Endothelial cell of umbilical vein (primary cell): ENCODE data around the gene SMNDC1. TPM values are rescaled to one million over a fixed set of nuclear protein-coding genes. Genes with fewer than 3 reads are reported as not detected.
A peak's percentile ranks its signal among the peaks of the same experiment; 100 is the strongest.

ENCODE experiments used
- BruUV-seq: library from RNA; stranded (reverse); fragments of 400-500 nt; replicated peaks from 2 replicates; lab custom pipeline; 2021; lab: Mats Ljungman, UMichigan
- CTCF ChIA-PET: fragments of 300-600, 350-600 bp; sonication (Branson Sonifier 250); formaldehyde crosslinking; loops from one replicate; lab custom pipeline; 2021; ENCODE audit warnings: antibody characterized with exemption, inconsistent platforms; lab: Charles Lee
- POLR2A ChIA-PET: fragments of 300-600, 350-600 bp; sonication (Branson Sonifier 250); formaldehyde crosslinking; loops from one replicate; lab custom pipeline; 2021; ENCODE audit warnings: antibody characterized with exemption, inconsistent platforms; lab: Charles Lee
- DNase-seq: peaks from one replicate; pipeline ENCODE4 v3.0.0-alpha.2; 2011; ENCODE audit warnings: low read depth, low spot score
- FAIRE-seq: peaks from 2 replicates; lab custom pipeline; 2011; peaks lifted over from hg19 to GRCh38; lab: Jason Lieb, UNC
- H2AFZ ChIP-seq: 2 replicates; pipeline ENCODE4 v1.6.0; 2012; ENCODE audit warnings: low read depth, low read length, control low read depth, inconsistent platforms
- H3K27ac ChIP-seq: 2 replicates; pipeline ENCODE4 v1.5.1; 2011; ENCODE audit warnings: low read depth, mild to moderate bottlenecking, control low read depth, low read length, moderate library complexity; ENCODE audit not compliant: insufficient read depth
- H3K27me3 ChIP-seq, 2 experiments: 2 replicates each; pipeline versions ENCODE4 v1.6.0 to v1.6.1; 2011; ENCODE audit warnings: low read length in 2 of 2, mixed read lengths in 1 of 2; ENCODE audit not compliant: control insufficient read depth in 2 of 2, insufficient read depth in 2 of 2
- H3K36me3 ChIP-seq, 2 experiments: 2 replicates in 1 of 2; 3 replicates in 1 of 2; pipeline ENCODE4 v1.5.1; 2011; ENCODE audit warnings: low read length in 2 of 2, mild to moderate bottlenecking in 1 of 2, moderate library complexity in 1 of 2; ENCODE audit not compliant: control insufficient read depth in 2 of 2, insufficient read depth in 2 of 2; ENCODE audit errors: extremely low read depth in 1 of 2
- H3K4me1 ChIP-seq: 3 replicates; pipeline ENCODE4 v1.5.1; 2011; ENCODE audit warnings: mild to moderate bottlenecking, low read length; ENCODE audit not compliant: control insufficient read depth, insufficient read depth; ENCODE audit errors: extremely low read depth
- H3K4me2 ChIP-seq: 2 replicates; pipeline ENCODE4 v1.6.1; 2011; ENCODE audit warnings: low read length, control low read depth, mixed read lengths; ENCODE audit not compliant: insufficient read depth
- H3K4me3 ChIP-seq, 3 experiments: fragments of 200-600 bp in 1 of 3; sonication (generic), shearing (Covaris generic) in 1 of 3; replicated peaks in 1 of 3; 2 replicates each; pipeline ENCODE4 v1.5.1; 2011 to 2016; ENCODE audit warnings: control low read depth in 3 of 3, low read length in 3 of 3, mild to moderate bottlenecking in 2 of 3, inconsistent platforms in 1 of 3, low read depth in 1 of 3, moderate library complexity in 1 of 3; ENCODE audit not compliant: insufficient read depth in 1 of 3
- H3K79me2 ChIP-seq: 2 replicates; pipeline ENCODE4 v1.6.0; 2012; ENCODE audit warnings: low read length, inconsistent platforms; ENCODE audit not compliant: control insufficient read depth, insufficient read depth
- H3K9ac ChIP-seq: replicated peaks from 2 replicates; pipeline ENCODE3; 2011; ENCODE audit warnings: low read length, control low read depth; ENCODE audit not compliant: insufficient read depth; ENCODE audit errors: extremely low read depth
- H3K9me1 ChIP-seq: replicated peaks from 3 replicates; pipeline ENCODE4 v1.6.0; 2011; ENCODE audit warnings: mild to moderate bottlenecking, low read length; ENCODE audit not compliant: control insufficient read depth, insufficient read depth; ENCODE audit errors: extremely low read depth
- H3K9me3 ChIP-seq: replicated peaks from 2 replicates; pipeline ENCODE4 v1.5.1; 2012; ENCODE audit warnings: low read length, inconsistent platforms; ENCODE audit not compliant: control insufficient read depth, insufficient read depth
- H4K20me1 ChIP-seq: replicated peaks from 2 replicates; pipeline ENCODE3; 2011; ENCODE audit warnings: mild to moderate bottlenecking, low read length; ENCODE audit not compliant: control insufficient read depth, insufficient read depth; ENCODE audit errors: extremely low read depth
- CTCF ChIP-seq, 2 donors: IDR thresholded peaks; 1 replicate in 1 of 2; 2 replicates in 1 of 2; pipeline ENCODE4 v1.5.1; 2011; ENCODE audit warnings: low read length in 2 of 2, mild to moderate bottlenecking in 2 of 2, moderate library complexity in 2 of 2, control low read depth in 1 of 2, inconsistent platforms in 1 of 2, low read depth in 1 of 2; ENCODE audit not compliant: insufficient read depth in 1 of 2; ENCODE audit errors: extremely low read depth in 1 of 2
- EZH2 ChIP-seq: IDR thresholded peaks from 2 replicates; pipeline ENCODE4 v1.6.1; 2012; ENCODE audit warnings: borderline replicate concordance, low read depth, mild to moderate bottlenecking, moderate library complexity, low read length, inconsistent platforms; ENCODE audit not compliant: severe bottlenecking
- FOS ChIP-seq: IDR thresholded peaks from 2 replicates; pipeline ENCODE4 v1.6.1; 2011; ENCODE audit warnings: mild to moderate bottlenecking, low read length, moderate library complexity, borderline replicate concordance; ENCODE audit not compliant: insufficient read depth
- GATA2 ChIP-seq: IDR thresholded peaks from 2 replicates; pipeline ENCODE4 v1.7.0; 2011; ENCODE audit warnings: low read depth, mild to moderate bottlenecking, moderate library complexity, mixed read lengths, low read length; ENCODE audit not compliant: insufficient read length, insufficient read depth
- JUN ChIP-seq: IDR thresholded peaks from 2 replicates; pipeline ENCODE4 v1.6.1; 2011; ENCODE audit warnings: borderline replicate concordance, low read depth; ENCODE audit not compliant: insufficient read length, insufficient read depth
- MYC ChIP-seq: IDR thresholded peaks from one replicate; pipeline ENCODE4 v1.6.1; 2011; ENCODE audit warnings: mild to moderate bottlenecking, low read depth, low read length
- POLR2A ChIP-seq: IDR thresholded peaks from 2 replicates; pipeline ENCODE4 v1.6.1; 2012; ENCODE audit warnings: low read depth, mild to moderate bottlenecking, control low read depth, low read length
- POLR2AphosphoS5 ChIP-seq: IDR thresholded peaks from 2 replicates; pipeline ENCODE4 v1.6.1; 2012; ENCODE audit warnings: low read depth, mild to moderate bottlenecking, control low read depth, low read length, moderate library complexity; ENCODE audit not compliant: insufficient read depth
- dilution Hi-C: fragments of 300-500 bp; cut with MboI; formaldehyde crosslinking; loops from one replicate; pipeline ENCODE4 v1.15.0; 2019; ENCODE audit warnings: low sequenced_read_pairs; ENCODE audit not compliant: extremely low pct_ligation_motif_present
- intact Hi-C: fragments of 100-400 bp; cut with micrococcal nuclease; formaldehyde crosslinking; loops from one replicate; pipeline ENCODE4 v1.10.0; 2022
- polyA plus RNA-seq, 4 experiments: library from polyadenylated mRNA; depleted of rRNA in 3 of 4; stranded (reverse) in 3 of 4; unstranded in 1 of 4; fragments of >200 nt; gene quantifications; 2 replicates each; pipeline versions ENCODE4 v1.2.1 to v1.2.3, GENCODE V29; 2011 to 2012; ENCODE audit warnings: missing spikeins in 1 of 4
- total RNA-seq: library from RNA; stranded (reverse); gene quantifications from 2 replicates; pipeline ENCODE4 v1.2.3, GENCODE V29; 2021
- TF ChIP-seq, protein P1 (sequence below): IDR thresholded peaks from 2 replicates; pipeline ENCODE4 v1.6.1; 2011; ENCODE audit not compliant: insufficient read depth, insufficient read length

The SMNDC1 gene
- total and polyA plus RNA-seq, 2 donors (not counting 3 experiments of a cell fraction or from before 2014, with no cell fraction given), result 7.1 to 39.3 TPM

DNA sequence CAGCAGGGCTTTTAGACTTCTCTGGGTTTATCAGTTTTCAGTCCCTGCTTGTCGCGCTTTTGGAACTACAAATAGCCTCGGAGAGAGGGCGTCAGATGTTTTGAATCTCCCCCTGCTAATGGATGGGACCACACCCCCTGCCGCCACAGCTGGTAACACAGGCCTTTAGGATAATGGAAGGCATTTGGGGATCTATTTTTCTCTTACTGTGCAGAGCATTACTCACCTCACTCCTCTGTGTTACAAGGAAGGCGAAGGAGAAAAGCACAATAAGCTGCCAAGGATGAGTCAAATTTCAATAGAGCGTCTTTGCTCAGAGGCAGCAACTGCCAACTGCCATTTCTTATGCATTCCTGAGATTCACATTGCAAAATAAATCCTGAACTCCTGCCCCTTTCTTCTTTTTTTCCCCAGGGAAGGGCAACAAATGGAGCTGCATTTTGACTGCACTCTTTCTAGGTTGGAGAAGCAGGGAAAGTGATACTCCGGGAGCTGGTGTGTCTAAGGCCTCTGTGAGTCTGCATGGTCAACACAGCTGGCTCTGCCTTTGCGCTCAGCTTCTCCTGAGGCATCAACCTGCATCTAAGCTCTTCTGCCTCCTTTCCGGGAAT is 31.5 kb upstream of the SMNDC1 start:
- no peak overlapping the region for H3K27ac ChIP-seq
- no TSS peak for BruUV-seq
- H3K9me1 ChIP-seq, result no peaks in the 10 kb centered on the region
- dilution Hi-C loops, result no loop called here
- no peaks in the 10 kb centered on the region for H3K9me3 ChIP-seq
- H3K4me3 ChIP-seq, result no peak overlapping the region
- peak overlapping the region; percentile 34 for H2AFZ ChIP-seq
- DNase-seq, result peak; percentile 26
- no peak overlapping the region for H3K9ac ChIP-seq
- FAIRE-seq, result peak; percentile 68
- H3K36me3 ChIP-seq, result no peaks in the 10 kb centered on the region
- no peaks in the 10 kb centered on the region for H3K79me2 ChIP-seq
- H4K20me1 ChIP-seq, result no peaks in the 10 kb centered on the region
- TF ChIP-seq FOS, result peak; percentile 48
- TF ChIP-seq CTCF (IDR thresholded peaks at IDR 0.05; ENCODE audit: extremely low read depth in 1 of 2, insufficient read depth in 1 of 2, low read depth in 1 of 2, low read length in 2 of 2), result no peak
- ChIA-PET POLR2A (no interaction called here), CTCF (interaction anchor here (0.8 to 1.8 kb wide), 9 partner anchors 10 to 164 kb away, joined by 3 to 10 read pairs (median 4); no protein-coding TSS in a partner anchor)
- no peaks in the 10 kb centered on the region for H3K27me3 ChIP-seq
- peaks cover 8% of the 10 kb centered on the region for H3K4me1 ChIP-seq
- no peak overlapping the region for H3K4me2 ChIP-seq
- intact Hi-C loops, result no loop called here

DNA sequence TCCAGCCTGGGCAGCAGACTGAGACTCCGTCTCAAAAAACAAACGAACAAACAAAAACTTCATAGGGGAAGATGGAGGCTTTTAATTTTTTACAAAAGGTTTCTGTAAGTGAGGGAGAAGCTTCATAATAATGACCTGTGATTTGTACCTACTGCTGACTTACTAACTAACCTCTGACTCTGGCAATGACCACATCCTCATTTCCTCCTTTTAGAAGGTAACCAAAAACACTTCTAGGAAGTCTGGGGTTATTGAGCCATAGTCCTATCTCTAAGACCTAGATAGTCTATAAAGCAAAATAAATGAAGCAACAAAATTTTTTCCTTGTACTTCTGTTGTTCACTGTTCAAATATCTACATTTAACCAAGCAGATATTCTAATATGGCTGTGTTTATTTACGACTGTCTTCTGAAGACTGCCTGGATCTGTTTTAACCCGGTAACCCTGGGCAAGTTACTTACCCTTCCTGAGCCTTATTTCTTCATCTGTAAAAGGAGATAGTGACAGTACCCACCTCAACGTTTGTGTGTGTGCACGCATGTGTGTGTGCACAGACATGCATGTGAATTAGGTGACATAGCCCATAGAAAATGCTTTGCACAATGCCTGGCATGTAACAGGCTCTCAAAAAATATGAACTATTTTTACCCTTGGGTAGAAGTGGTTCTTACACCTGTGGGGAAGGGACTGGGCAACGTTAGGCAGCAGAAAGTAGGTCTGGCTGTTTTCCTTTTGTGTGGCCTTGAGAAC is 30.8 kb upstream of the SMNDC1 start:
- intact Hi-C loops, result no loop called here
- H3K36me3 ChIP-seq, result no peaks in the 10 kb centered on the region
- ChIA-PET POLR2A (no interaction called here), CTCF (interaction anchor here (0.8 to 3.3 kb wide), 8 partner anchors 9 to 163 kb away, joined by 3 to 24 read pairs (median 4); no protein-coding TSS in a partner anchor)
- H3K4me2 ChIP-seq, result no peak overlapping the region
- H3K4me3 ChIP-seq, result no peak overlapping the region
- no peaks in the 10 kb centered on the region for H3K79me2 ChIP-seq
- H3K27ac ChIP-seq, result no peak overlapping the region
- DNase-seq, result no peak
- H3K27me3 ChIP-seq, result no peaks in the 10 kb centered on the region
- H3K9ac ChIP-seq, result no peak overlapping the region
- no peak for FAIRE-seq
- dilution Hi-C loops, result no loop called here
- no peaks in the 10 kb centered on the region for H4K20me1 ChIP-seq
- no peaks in the 10 kb centered on the region for H3K9me1 ChIP-seq
- TF ChIP-seq EZH2 (no peak), FOS (no peak), GATA2 (no peak), POLR2AphosphoS5 (no peak), JUN (no peak), POLR2A (no peak), CTCF (IDR thresholded peaks at IDR 0.05; ENCODE audit: extremely low read depth in 1 of 2, insufficient read depth in 1 of 2, low read depth in 1 of 2, low read length in 2 of 2) (no peak), MYC (no peak)
- TF ChIP-seq, protein P1, sequence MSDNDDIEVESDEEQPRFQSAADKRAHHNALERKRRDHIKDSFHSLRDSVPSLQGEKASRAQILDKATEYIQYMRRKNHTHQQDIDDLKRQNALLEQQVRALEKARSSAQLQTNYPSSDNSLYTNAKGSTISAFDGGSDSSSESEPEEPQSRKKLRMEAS, result no peak
- BruUV-seq, result no TSS peak
- no peak overlapping the region for H2AFZ ChIP-seq
- H3K9me3 ChIP-seq, result no peaks in the 10 kb centered on the region
- peaks cover 8% of the 10 kb centered on the region for H3K4me1 ChIP-seq
